GM23338 (cell line): ENCODE results near the gene SLC28A1.

Experiments
- CREB1 ChIP-seq: fragments of 250-450 bp; sonication (Bioruptor Pico); IDR thresholded peaks from 2 replicates; pipeline ENCODE4 v1.5.0; 2020; ENCODE audit warnings: low read depth, mild to moderate bottlenecking, moderate library complexity
- CTCF ChIP-seq, 2 experiments: fragments of 200-600 bp in 1 of 2; sonication (generic) in 1 of 2; conservative IDR thresholded peaks; 2 replicates each; pipeline versions ENCODE4 v1.5.1 to v1.6.1; 2016 to 2017; ENCODE audit warnings: antibody characterized with exemption in 2 of 2, low read depth in 2 of 2, mild to moderate bottlenecking in 2 of 2, moderate library complexity in 1 of 2
- EZH2 ChIP-seq: fragments of 200-600 bp; sonication (generic); IDR thresholded peaks from one replicate; pipeline ENCODE4 v1.8.0; 2017; ENCODE audit warnings: antibody characterized with exemption, mild to moderate bottlenecking, low read depth; ENCODE audit not compliant: unreplicated experiment
- EZH2phosphoT487 ChIP-seq: fragments of 200-600 bp; sonication (generic); IDR thresholded peaks from one replicate; pipeline ENCODE4 v1.8.1; 2018; ENCODE audit warnings: antibody characterized with exemption; ENCODE audit not compliant: unreplicated experiment
- JUNB ChIP-seq: IDR thresholded peaks from one replicate; pipeline ENCODE4 v1.6.1; 2016; ENCODE audit warnings: antibody characterized with exemption; ENCODE audit not compliant: unreplicated experiment
- POLR2AphosphoS5 ChIP-seq: IDR thresholded peaks from 2 replicates; pipeline ENCODE4 v1.6.1; 2016; ENCODE audit warnings: antibody characterized with exemption, low read depth
- REST ChIP-seq: IDR thresholded peaks from one replicate; pipeline ENCODE4 v1.6.1; 2018; ENCODE audit warnings: antibody characterized with exemption; ENCODE audit not compliant: unreplicated experiment
- STAT1 ChIP-seq: IDR thresholded peaks from one replicate; pipeline ENCODE4 v1.6.1; 2016; ENCODE audit warnings: antibody characterized with exemption; ENCODE audit not compliant: unreplicated experiment

- no peak for TF ChIP-seq CTCF (conservative IDR thresholded peaks at IDR 0.05; ENCODE audit: low read depth in 2 of 2)
- no peak for TF ChIP-seq CREB1 (CRISPR knock-in tag)
- no peak for TF ChIP-seq JUNB
- no peak for TF ChIP-seq EZH2
- no peak for TF ChIP-seq POLR2AphosphoS5
- TF ChIP-seq EZH2phosphoT487 = no peak
- TF ChIP-seq REST = no peak
- no peak for TF ChIP-seq STAT1
These were observed 28.7 kb upstream of the SLC28A1 start for GRCh38 chr15:84855765-84856164.
